Liver (tissue), 9 donors: ENCODE results near the gene PRELID3B. TPM values are rescaled to one million over a fixed set of nuclear protein-coding genes. Genes with fewer than 3 reads are reported as not detected.

Experiments used
- DNase-seq: peaks from one replicate; pipeline ENCODE4 v3.0.0-alpha.2; 2017; ENCODE audit warnings: low spot score
- H3K27ac ChIP-seq, 2 donors: one replicate each; pipeline ENCODE4 v1.7.0; 2013; ENCODE audit warnings: inconsistent platforms in 2 of 2, low read length in 2 of 2, control low read depth in 1 of 2, low read depth in 1 of 2, mild to moderate bottlenecking in 1 of 2
- H3K27me3 ChIP-seq, 4 donors: one replicate each; pipeline versions ENCODE4 v1.6.1 to v1.7.0; 2013; ENCODE audit warnings: low read length in 3 of 4, inconsistent platforms in 1 of 4, mild to moderate bottlenecking in 1 of 4, moderate library complexity in 1 of 4; ENCODE audit not compliant: control insufficient read depth in 4 of 4, insufficient read depth in 4 of 4
- H3K36me3 ChIP-seq, 4 donors: one replicate each; pipeline versions ENCODE4 v1.6.1 to v1.7.0; 2013; ENCODE audit warnings: low read length in 3 of 4, mild to moderate bottlenecking in 3 of 4, low read depth in 1 of 4, moderate library complexity in 1 of 4; ENCODE audit not compliant: control insufficient read depth in 4 of 4, insufficient read depth in 3 of 4
- H3K4me1 ChIP-seq, 4 donors: one replicate each; pipeline versions ENCODE4 v1.6.1 to v1.7.0; 2013; ENCODE audit warnings: low read length in 3 of 4, mild to moderate bottlenecking in 3 of 4, moderate library complexity in 1 of 4; ENCODE audit not compliant: control insufficient read depth in 4 of 4, insufficient read depth in 4 of 4
- H3K4me3 ChIP-seq, 3 donors: one replicate each; pipeline versions ENCODE4 v1.6.1 to v1.7.0; 2013; ENCODE audit warnings: low read length in 3 of 3, control low read depth in 1 of 3, low read depth in 1 of 3, mild to moderate bottlenecking in 1 of 3
- H3K9ac ChIP-seq, 2 donors: one replicate each; pipeline ENCODE4 v1.7.0; 2013; ENCODE audit warnings: low read length in 2 of 2, mild to moderate bottlenecking in 2 of 2, moderate library complexity in 2 of 2, control low read depth in 1 of 2, low read depth in 1 of 2
- H3K9me3 ChIP-seq, 4 donors: one replicate each; pipeline versions ENCODE4 v1.6.1 to v1.7.0; 2013; ENCODE audit warnings: low read length in 3 of 4; ENCODE audit not compliant: control insufficient read depth in 4 of 4
- ATF3 ChIP-seq: IDR thresholded peaks from 2 replicates; pipeline ENCODE4 v1.6.1; 2016; ENCODE audit warnings: antibody characterized with exemption
- CTCF ChIP-seq: fragments of 150-350 bp; IDR thresholded peaks from 2 replicates; pipeline ENCODE4 v1.5.1; 2017; ENCODE audit warnings: improper control_type of control experiment, low read depth, low read length; ENCODE audit not compliant: missing input control
- EGR1 ChIP-seq, 2 donors: IDR thresholded peaks; 2 replicates each; pipeline ENCODE4 v1.6.1; 2016 to 2018; ENCODE audit warnings: antibody characterized with exemption in 2 of 2, low read depth in 2 of 2
- FOXA1 ChIP-seq: IDR thresholded peaks from 2 replicates; pipeline ENCODE4 v1.6.1; 2016; ENCODE audit warnings: antibody characterized with exemption
- FOXA2 ChIP-seq: IDR thresholded peaks from 2 replicates; pipeline ENCODE4 v1.6.1; 2016; ENCODE audit warnings: antibody characterized with exemption
- GABPA ChIP-seq, 2 donors: IDR thresholded peaks in 1 of 2; conservative IDR thresholded peaks in 1 of 2; 2 replicates each; pipeline ENCODE4 v1.6.1; 2016; ENCODE audit warnings: antibody characterized with exemption in 2 of 2, mild to moderate bottlenecking in 1 of 2, moderate library complexity in 1 of 2
- HNF4A ChIP-seq, 2 donors: conservative IDR thresholded peaks; 2 replicates each; pipeline ENCODE4 v1.6.1; 2016; ENCODE audit warnings: antibody characterized with exemption in 2 of 2, mild to moderate bottlenecking in 2 of 2
- JUND ChIP-seq, 2 donors: IDR thresholded peaks; 2 replicates each; pipeline ENCODE4 v1.6.1; 2016; ENCODE audit warnings: antibody characterized with exemption in 2 of 2
- MAX ChIP-seq: IDR thresholded peaks from 2 replicates; pipeline ENCODE4 v1.6.1; 2016; ENCODE audit warnings: antibody characterized with exemption
- NR2F2 ChIP-seq: IDR thresholded peaks from 2 replicates; pipeline ENCODE4 v1.6.1; 2016; ENCODE audit warnings: antibody characterized with exemption
- RAD21 ChIP-seq, 2 donors: IDR thresholded peaks; 2 replicates each; pipeline ENCODE4 v1.6.1; 2016; ENCODE audit warnings: antibody characterized with exemption in 2 of 2, mild to moderate bottlenecking in 2 of 2
- REST ChIP-seq: IDR thresholded peaks from 2 replicates; pipeline ENCODE4 v1.6.1; 2016; ENCODE audit warnings: antibody characterized with exemption, mild to moderate bottlenecking
- RXRA ChIP-seq, 2 donors: IDR thresholded peaks; 2 replicates each; pipeline ENCODE4 v1.6.1; 2017 to 2018; ENCODE audit warnings: antibody characterized with exemption in 2 of 2, mild to moderate bottlenecking in 1 of 2
- SP1 ChIP-seq: IDR thresholded peaks from 2 replicates; pipeline ENCODE4 v1.6.1; 2018; ENCODE audit warnings: antibody characterized with exemption, mild to moderate bottlenecking
- TAF1 ChIP-seq: conservative IDR thresholded peaks from 2 replicates; pipeline ENCODE4 v1.6.1; 2016; ENCODE audit warnings: antibody characterized with exemption, mild to moderate bottlenecking
- YY1 ChIP-seq: IDR thresholded peaks from 2 replicates; pipeline ENCODE4 v1.6.1; 2016; ENCODE audit warnings: antibody characterized with exemption, mild to moderate bottlenecking
- ZBTB33 ChIP-seq: IDR thresholded peaks from 2 replicates; pipeline ENCODE4 v1.6.1; 2016; ENCODE audit warnings: antibody characterized with exemption
- WGBS: extraction: QIAGEN DNeasy Blood & Tissue Kit; methylation state at CpG from one replicate; pipeline ENCODE4 v1.1.7; 2013; 5-methylcytosine and 5-hydroxymethylcytosine counted together
- polyA plus RNA-seq, 2 donors: library from polyadenylated mRNA; stranded (reverse) in 1 of 2; unstranded in 1 of 2; fragments of 200-250 nt in 1 of 2; fragments of >200 nt in 1 of 2; fragmentation: Nextera tagmentation in 1 of 2; extraction: Ambion mirVana in 1 of 2; gene quantifications; one replicate each; pipeline versions ENCODE4 v1.2.1 to v1.2.3, GENCODE V29; 2013 to 2015
- total RNA-seq, 2 donors: library from RNA; depleted of rRNA; stranded (reverse); fragments of >200 nt; gene quantifications; one replicate each; pipeline ENCODE4 v1.2.3, GENCODE V29; 2014
- donor health status: healthy.
- donor health status: healthy.
- donor health status: healthy.
- donor health status: healthy.
- donor health status: healthy.

PRELID3B gene
- total and polyA plus RNA-seq, 4 donors = 18.2 to 38.1 (median 25.3) TPM

- Histone ChIP-seq H3K27me3 (no peaks in the 10 kb centered on the region), H3K9me3 (no peaks in the 10 kb centered on the region), H3K4me3 (no peak overlapping the region), H3K4me1 (peaks cover 5 to 37% (median 22%) of the 10 kb centered on the region in 4 donors), H3K9ac (no peak overlapping the region), H3K36me3 (peaks cover 8 to 43% (median 22%) of the 10 kb centered on the region in 4 donors), H3K27ac (no peak overlapping the region)
- no peak for DNase-seq
- TF ChIP-seq JUND (IDR thresholded peaks at IDR 0.05) (no peak), YY1 (no peak), RXRA (IDR thresholded peaks at IDR 0.05) (no peak), RAD21 (IDR thresholded peaks at IDR 0.05) (no peak), MAX (no peak), ATF3 (no peak), SP1 (no peak), CTCF (no peak), REST (no peak), FOXA1 (no peak), EGR1 (IDR thresholded peaks at IDR 0.05; ENCODE audit: low read depth in 2 of 2) (no peak), NR2F2 (no peak), GABPA (IDR thresholded peaks at IDR 0.05 in 1 of 2, conservative IDR thresholded peaks at IDR 0.05 in 1 of 2) (no peak), FOXA2 (no peak), HNF4A (conservative IDR thresholded peaks at IDR 0.05) (no peak), ZBTB33 (no peak), TAF1 (no peak)
- WGBS = 93% methylated on average over 8 of the region's 8 CpGs
These were observed 14.8 kb downstream of the PRELID3B start for GRCh38 chr20:59027741-59028320.
